Mesothelial cell of epicardium (in vitro differentiated cells): Measurements from ENCODE around the gene ATXN7L3B. TPM values are rescaled to one million over a fixed set of nuclear protein-coding genes. Genes with fewer than 3 reads are reported as not detected.

Experiments used
- DNase-seq, 2 experiments: peaks; one replicate each; pipeline ENCODE4 v3.0.0; 2021; ENCODE audit warnings: low spot score in 2 of 2; ENCODE audit not compliant: unreplicated experiment in 2 of 2
- H3K27ac Mint-ChIP-seq: 2 replicates; pipeline ENCODE4 v1.8.0; 2021; ENCODE audit warnings: mixed read lengths
- H3K27me3 Mint-ChIP-seq: 2 replicates; pipeline ENCODE4 v1.8.0; 2021; ENCODE audit warnings: low read depth, mixed read lengths
- H3K36me3 Mint-ChIP-seq: 2 replicates; pipeline ENCODE4 v1.8.0; 2021; ENCODE audit warnings: mixed read lengths
- H3K4me1 Mint-ChIP-seq: 2 replicates; pipeline ENCODE4 v1.8.0; 2021; ENCODE audit warnings: mixed read lengths
- H3K4me3 Mint-ChIP-seq: 2 replicates; pipeline ENCODE4 v1.8.0; 2021; ENCODE audit warnings: mild to moderate bottlenecking, moderate library complexity, mixed read lengths
- H3K9me3 Mint-ChIP-seq: 2 replicates; pipeline ENCODE4 v1.8.0; 2021; ENCODE audit warnings: mixed read lengths
- CTCF ChIP-seq: fragments of 200-600 bp; sonication (generic); IDR thresholded peaks from one replicate; pipeline ENCODE4 v1.5.0; 2021; ENCODE audit warnings: antibody characterized with exemption; ENCODE audit not compliant: unreplicated experiment
- total RNA-seq: library from RNA; stranded (reverse); gene quantifications from 3 replicates; pipeline ENCODE4 v1.2.1, GENCODE V29; 2021

Gene ATXN7L3B
- total RNA-seq, 1 donor from 2014 or later: 73.5 TPM

- Mint-ChIP-seq H3K4me1 (no peaks in the 10 kb centered on the region), H3K27ac (no peak overlapping the region), H3K9me3 (peaks cover 9% of the 10 kb centered on the region), H3K4me3 (no peak overlapping the region), H3K27me3 (peaks cover 5% of the 10 kb centered on the region), H3K36me3 (no peaks in the 10 kb centered on the region)
- no peak for DNase-seq
- TF ChIP-seq CTCF: no peak
These were observed 10.1 kb upstream of the ATXN7L3B start for GRCh38 chr12:74527491-74527890.

GRCh38 chr12:74530676-74531075, 7.0 kb upstream of the ATXN7L3B start:
- H3K4me3 Mint-ChIP-seq: no peak overlapping the region
- no peak overlapping the region for H3K27ac Mint-ChIP-seq
- H3K9me3 Mint-ChIP-seq: no peaks in the 10 kb centered on the region
- H3K4me1 Mint-ChIP-seq: no peaks in the 10 kb centered on the region
- peaks cover 2% of the 10 kb centered on the region for H3K27me3 Mint-ChIP-seq
- TF ChIP-seq CTCF: no peak
- DNase-seq: no peak
- H3K36me3 Mint-ChIP-seq: no peaks in the 10 kb centered on the region

- peaks cover 11% of the 10 kb centered on the region for H3K36me3 Mint-ChIP-seq
- no peak overlapping the region for H3K27ac Mint-ChIP-seq
- no peak for TF ChIP-seq CTCF
- DNase-seq: no peak
- H3K9me3 Mint-ChIP-seq: no peaks in the 10 kb centered on the region
- H3K27me3 Mint-ChIP-seq: no peaks in the 10 kb centered on the region
- H3K4me3 Mint-ChIP-seq: no peak overlapping the region
- H3K4me1 Mint-ChIP-seq: peaks cover 27% of the 10 kb centered on the region
These were observed 2.1 kb upstream of the ATXN7L3B start for GRCh38 chr12:74535536-74535935.

GRCh38 chr12:74537126-74537706, 419 bp upstream of the ATXN7L3B start:
- no peaks in the 10 kb centered on the region for H3K9me3 Mint-ChIP-seq
- H3K27ac Mint-ChIP-seq: peak overlapping the region; percentile 99
- H3K4me3 Mint-ChIP-seq: peak overlapping the region; percentile 92
- peaks cover 43% of the 10 kb centered on the region for H3K4me1 Mint-ChIP-seq
- H3K27me3 Mint-ChIP-seq: no peaks in the 10 kb centered on the region
- DNase-seq: no peak
- TF ChIP-seq CTCF: peak; percentile 65
- H3K36me3 Mint-ChIP-seq: peaks cover 20% of the 10 kb centered on the region

GRCh38 chr12:74538491-74539258, 1.0 kb downstream of the ATXN7L3B start:
- Mint-ChIP-seq H3K4me1 (peaks cover 52% of the 10 kb centered on the region), H3K9me3 (no peaks in the 10 kb centered on the region), H3K27me3 (no peaks in the 10 kb centered on the region), H3K36me3 (peaks cover 23% of the 10 kb centered on the region), H3K4me3 (peak overlapping the region; percentile 92), H3K27ac (peak overlapping the region; percentile 99)
- no peak for DNase-seq
- no peak for TF ChIP-seq CTCF
